HG02884 (cell line): ENCODE data around the gene MYO1B.

Experiments
- ATAC-seq: cut with Tn5 transposase; IDR thresholded peaks from one replicate; pipeline ENCODE4 v1.9.1; 2021; ENCODE audit warnings: mild to moderate bottlenecking, moderate library complexity; ENCODE audit not compliant: unreplicated experiment

Gene MYO1B

GRCh38 chr2:191394043-191394442 lies 148.8 kb downstream of the MYO1B start:
- ATAC-seq: no peak

DNA sequence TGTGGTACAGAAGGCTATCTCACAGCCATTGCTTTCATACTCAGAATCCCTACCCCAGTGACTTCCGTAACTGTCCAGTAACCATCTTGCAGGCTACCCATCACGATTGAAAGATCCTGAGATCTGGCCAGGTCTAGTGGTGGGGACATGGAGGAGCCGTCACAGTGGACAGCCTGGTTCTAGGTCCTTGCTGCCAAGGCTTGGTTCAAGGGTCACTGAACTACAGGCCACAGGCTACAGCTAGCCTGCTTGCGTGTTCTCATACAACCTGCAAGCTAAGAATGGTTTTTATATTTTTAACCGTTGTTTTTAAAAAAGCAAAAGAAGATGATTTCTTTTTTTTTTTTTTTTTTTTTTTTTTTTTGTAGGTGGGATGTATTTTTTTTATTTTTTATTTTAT lies 151.6 kb downstream of the MYO1B start:
- ATAC-seq: no peak

- ATAC-seq: no peak
Measured at GRCh38 chr2:191399601-191400000, 154.4 kb downstream of the MYO1B start.

GRCh38 chr2:191401287-191401686 lies 156.1 kb downstream of the MYO1B start:
- no peak for ATAC-seq

- ATAC-seq: no peak
Measured at GRCh38 chr2:191402966-191403565, 157.9 kb downstream of the MYO1B start.

DNA sequence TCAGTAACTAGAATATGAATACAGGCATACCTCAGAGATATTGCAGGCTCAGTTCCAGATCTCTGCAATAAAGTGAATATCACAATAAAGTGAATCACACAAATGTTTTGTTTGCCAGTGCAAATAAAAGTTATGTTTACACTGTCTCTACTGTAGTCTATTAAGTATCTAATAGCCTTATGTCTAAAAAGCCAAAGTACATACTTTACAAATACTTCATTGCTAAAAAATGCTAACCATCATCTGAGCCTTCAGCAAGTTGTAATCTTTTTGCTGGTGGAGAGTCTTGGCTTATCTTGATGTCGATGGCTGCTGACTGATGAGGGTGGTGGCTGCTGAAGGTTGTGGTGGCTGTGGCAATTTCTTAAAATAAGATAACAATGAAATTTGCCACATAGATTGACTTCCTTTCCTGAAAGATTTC lies 159.4 kb downstream of the MYO1B start:
- no peak for ATAC-seq

DNA sequence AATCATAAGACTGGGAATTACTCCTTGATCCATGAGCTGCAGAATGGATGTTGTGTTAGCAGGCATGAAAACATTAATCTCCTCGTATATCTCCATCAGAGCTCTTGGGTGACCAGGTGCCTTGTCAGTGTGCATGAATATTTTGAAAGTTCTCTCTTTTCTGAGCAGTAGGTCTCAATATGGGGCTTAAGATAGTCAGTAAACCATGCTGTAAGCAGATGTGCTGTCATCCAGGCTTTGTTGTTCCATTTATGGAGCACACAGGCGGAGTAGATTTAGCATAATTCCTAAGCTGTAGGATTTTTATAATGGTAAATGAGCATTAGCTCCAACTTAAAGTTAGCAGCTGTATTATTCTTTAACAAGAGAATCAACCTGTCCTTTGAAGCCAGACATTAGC lies 160.3 kb downstream of the MYO1B start:
- no peak for ATAC-seq

GRCh38 chr2:191410646-191411436 lies 165.6 kb downstream of the MYO1B start:
- ATAC-seq: no peak

- no peak for ATAC-seq
Measured at GRCh38 chr2:191411472-191411871, 166.3 kb downstream of the MYO1B start.

- ATAC-seq: no peak
Measured at GRCh38 chr2:191412353-191412752, 167.1 kb downstream of the MYO1B start.

DNA sequence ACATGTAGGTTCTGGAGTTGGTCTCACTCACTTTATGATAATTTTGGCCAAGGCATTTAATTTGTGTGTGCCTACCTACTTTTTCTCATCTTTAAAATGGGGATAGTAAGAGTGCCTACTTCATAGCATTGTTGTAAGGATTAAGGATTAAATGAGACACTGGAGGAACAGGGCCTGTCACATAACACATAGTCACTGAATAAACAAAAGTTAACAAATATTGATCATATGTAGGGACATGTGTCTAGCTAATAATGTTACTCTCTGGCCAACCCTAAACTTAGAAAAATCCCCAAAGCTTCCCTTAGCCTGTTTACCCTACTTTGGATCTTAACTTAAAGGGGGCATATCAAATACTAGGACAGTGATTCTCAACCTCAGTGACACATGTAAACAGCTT lies 169.9 kb downstream of the MYO1B start:
- no peak for ATAC-seq

GRCh38 chr2:191415858-191416257 lies 170.7 kb downstream of the MYO1B start:
- no peak for ATAC-seq

- ATAC-seq: no peak
Measured at GRCh38 chr2:191417746-191418145, 172.5 kb downstream of the MYO1B start.

DNA sequence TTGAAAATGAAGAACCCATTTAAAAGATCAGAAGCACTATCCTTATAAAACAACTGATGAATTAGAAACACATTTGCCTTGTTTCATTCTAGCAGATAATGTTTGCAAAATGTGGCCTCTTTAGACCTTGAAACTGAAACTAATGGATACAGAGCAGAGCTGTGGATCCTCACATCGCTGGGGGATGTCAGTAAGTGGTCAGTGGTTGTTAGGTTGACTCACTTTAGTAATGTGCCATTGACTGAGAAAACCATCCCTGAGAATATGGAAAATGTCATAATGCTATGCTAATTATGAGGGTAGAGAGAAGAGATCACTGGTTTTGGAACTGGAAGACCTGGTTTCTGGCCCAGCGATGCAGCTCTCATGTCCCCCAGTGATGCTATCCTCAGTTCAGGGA lies 176.7 kb downstream of the MYO1B start:
- no peak for ATAC-seq

DNA sequence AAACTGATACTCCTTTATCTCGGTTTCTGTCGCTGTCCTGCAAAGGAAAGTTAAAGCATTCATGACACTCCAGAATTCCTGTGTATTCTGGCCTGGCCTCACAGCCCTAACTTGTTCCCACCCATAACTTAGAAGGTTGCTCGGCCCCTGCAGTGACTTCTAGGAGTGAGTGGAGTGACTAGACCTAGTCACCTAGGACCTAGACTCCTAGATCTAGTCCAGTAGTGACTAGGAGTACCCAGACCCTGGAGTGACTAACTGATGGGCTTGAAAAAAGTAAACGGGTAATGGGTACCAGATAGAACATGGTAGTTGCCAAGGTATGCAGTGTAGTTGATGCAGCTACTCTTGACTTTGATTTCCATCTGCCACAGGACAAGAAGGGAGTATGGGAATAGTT lies 181.8 kb downstream of the MYO1B start:
- ATAC-seq: no peak

DNA sequence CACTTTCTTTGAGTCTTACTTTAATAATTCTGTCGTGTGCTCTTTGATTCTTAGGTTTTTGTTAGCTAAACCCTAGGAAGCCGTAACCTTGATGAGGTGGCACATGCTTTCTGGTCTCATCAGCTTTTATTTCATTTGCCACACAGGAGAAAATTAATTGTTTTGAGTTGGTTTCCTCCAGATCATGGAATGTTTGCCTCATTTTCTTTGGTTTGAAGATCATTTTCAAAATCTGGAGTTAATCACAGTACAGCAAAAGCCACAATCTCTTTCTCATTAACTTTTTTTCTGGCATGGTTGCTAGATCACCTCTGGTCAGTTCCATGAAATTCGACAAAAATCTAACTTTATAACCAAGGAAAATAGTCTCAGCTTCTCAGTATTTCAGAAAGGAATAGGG lies 182.9 kb downstream of the MYO1B start:
- no peak for ATAC-seq

- no peak for ATAC-seq
Measured at GRCh38 chr2:191430476-191430875, 185.3 kb downstream of the MYO1B start.

DNA sequence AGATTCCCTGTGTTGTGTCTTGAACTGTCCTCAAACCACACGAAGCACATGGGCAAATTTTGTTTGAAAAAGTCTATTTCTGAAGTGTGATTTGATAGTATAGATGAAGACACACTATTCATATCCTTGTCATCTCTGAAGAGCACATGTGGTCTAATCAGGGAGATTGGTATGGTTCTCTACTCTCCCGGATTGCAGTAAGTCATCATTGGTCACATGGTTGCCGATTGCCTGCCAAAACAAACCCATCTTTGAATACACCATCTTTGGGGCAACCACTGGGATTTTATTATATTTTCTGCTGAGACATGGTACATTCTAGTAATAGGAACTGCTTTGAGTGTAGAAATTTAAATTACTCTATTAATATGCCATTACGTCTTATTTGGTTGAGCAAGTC lies 186.9 kb downstream of the MYO1B start:
- ATAC-seq: no peak

DNA sequence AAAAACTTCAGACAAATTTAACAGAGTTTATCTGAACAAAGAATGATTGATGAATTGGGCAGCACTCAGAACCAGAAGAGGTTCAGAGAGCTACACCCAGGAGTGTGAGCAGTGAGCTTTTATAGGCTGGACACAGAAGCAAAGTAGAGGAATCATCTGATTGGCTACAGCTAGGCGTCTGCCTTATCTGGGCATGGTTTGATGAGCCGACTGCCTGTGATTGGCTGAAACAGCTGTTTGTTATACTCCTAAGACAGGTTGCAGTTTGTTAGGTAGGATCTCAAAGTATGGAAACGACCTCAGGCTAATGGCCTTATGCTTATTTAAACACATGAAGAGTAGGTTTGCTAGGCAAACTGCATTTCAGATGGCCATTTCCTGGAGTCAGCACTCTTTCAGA lies 188.9 kb downstream of the MYO1B start:
- ATAC-seq: no peak

- ATAC-seq: no peak
Measured at GRCh38 chr2:191435141-191435540, 189.9 kb downstream of the MYO1B start.

DNA sequence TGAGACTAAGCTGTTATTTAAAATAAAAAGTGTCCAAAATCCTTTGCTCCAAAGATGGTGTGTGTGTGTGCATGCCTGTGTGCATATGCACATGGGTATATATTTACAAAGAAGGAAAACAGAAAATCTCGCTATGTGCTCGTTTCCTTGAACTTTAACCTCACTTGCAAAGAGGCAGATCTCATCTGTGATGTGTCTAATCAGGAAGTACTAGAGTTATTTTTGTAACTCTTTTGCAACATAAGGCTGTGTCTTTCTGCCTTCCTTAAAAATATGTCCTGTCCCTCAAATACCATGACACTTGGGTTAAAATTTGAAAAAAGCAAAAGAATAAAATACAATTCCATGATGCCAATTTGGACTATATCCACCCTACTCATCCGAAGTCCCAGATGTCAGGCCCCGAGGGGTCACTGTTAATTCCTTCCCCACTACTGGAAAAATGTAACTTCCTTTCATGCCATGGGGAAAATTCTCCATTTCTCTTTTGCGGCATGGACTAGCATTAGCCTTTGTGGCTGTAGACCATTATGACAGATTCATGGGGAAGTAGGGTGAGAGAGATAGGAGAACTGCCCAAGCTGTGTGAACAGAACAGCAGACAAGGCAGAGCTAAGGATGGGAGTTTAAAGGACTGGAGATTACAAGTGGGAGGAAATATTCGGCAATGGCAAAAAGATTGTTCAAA lies 191.3 kb downstream of the MYO1B start:
- ATAC-seq: no peak

DNA sequence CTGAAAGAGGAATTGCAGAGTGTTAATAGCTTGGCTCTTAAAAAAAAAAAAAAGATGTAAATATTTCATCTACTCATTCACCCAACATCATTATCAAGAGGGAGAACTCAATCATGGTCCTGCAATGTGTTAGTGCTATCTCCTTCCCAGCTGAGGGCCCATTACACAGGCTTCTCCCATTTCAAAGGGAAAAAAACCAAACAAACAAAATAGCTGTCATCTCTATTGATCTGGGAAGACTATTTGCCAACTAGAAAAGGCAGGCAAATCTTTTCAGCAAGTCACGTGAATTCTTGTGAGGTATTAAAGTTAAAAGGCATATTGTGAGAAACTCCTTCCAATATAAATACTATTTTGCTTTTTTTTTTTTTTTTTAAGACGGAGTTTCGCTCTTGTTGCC lies 194.3 kb downstream of the MYO1B start:
- ATAC-seq: no peak
